ENCODE data around the gene ZDHHC22.

Gene ZDHHC22

GRCh38 chr14:77140359-77141213 lies 1.0 kb downstream of the ZDHHC22 start:
- H3K27me3 ChIP-seq (ENCODE audit: insufficient read depth, poor library complexity, severe bottlenecking): peaks cover 7% of the 10 kb centered on the region
- DNase-seq (ENCODE audit: low read depth in 1 of 2, low spot score in 1 of 2): no peak
- no peak overlapping the region for H3K27ac ChIP-seq (replicated peaks)
- H3K4me3 ChIP-seq (replicated peaks; ENCODE audit: insufficient read depth, low read length): no peak overlapping the region
- TF ChIP-seq SPI1 (IDR thresholded peaks at IDR 0.05; ENCODE audit: borderline replicate concordance, low read depth): no peak
- TF ChIP-seq POLR2AphosphoS5 (IDR thresholded peaks at IDR 0.05; ENCODE audit: low read depth): no peak
- no peak for TF ChIP-seq CTCF (IDR thresholded peaks at IDR 0.05; ENCODE audit: insufficient read depth, low read length)
- TF ChIP-seq REST (IDR thresholded peaks at IDR 0.05; ENCODE audit: insufficient replicate concordance, low read depth): no peak
- no peak for TF ChIP-seq GABPA (IDR thresholded peaks at IDR 0.05; ENCODE audit: low read depth)

- Histone ChIP-seq H3K27me3 (ENCODE audit: insufficient read depth, poor library complexity, severe bottlenecking) (peaks cover 7% of the 10 kb centered on the region), H3K27ac (replicated peaks) (no peak overlapping the region), H3K4me3 (replicated peaks; ENCODE audit: insufficient read depth, low read length) (no peak overlapping the region)
- TF ChIP-seq SPI1 (IDR thresholded peaks at IDR 0.05; ENCODE audit: borderline replicate concordance, low read depth): no peak
- no peak for TF ChIP-seq REST (IDR thresholded peaks at IDR 0.05; ENCODE audit: insufficient replicate concordance, low read depth)
- peak; percentile 25 for TF ChIP-seq CTCF (IDR thresholded peaks at IDR 0.05; ENCODE audit: insufficient read depth, low read length)
- no peak for TF ChIP-seq GABPA (IDR thresholded peaks at IDR 0.05; ENCODE audit: low read depth)
- TF ChIP-seq POLR2AphosphoS5 (IDR thresholded peaks at IDR 0.05; ENCODE audit: low read depth): no peak
- peak in 1 of 2 experiments; percentile 15 for DNase-seq (ENCODE audit: low read depth in 1 of 2, low spot score in 1 of 2)
Observed at GRCh38 chr14:77139540-77140358, 1.8 kb downstream of the ZDHHC22 start.

- DNase-seq (ENCODE audit: low read depth in 1 of 2, low spot score in 1 of 2): no peak
- Histone ChIP-seq H3K27ac (replicated peaks) (no peak overlapping the region), H3K27me3 (ENCODE audit: insufficient read depth, poor library complexity, severe bottlenecking) (peaks cover 7% of the 10 kb centered on the region), H3K4me3 (replicated peaks; ENCODE audit: insufficient read depth, low read length) (no peak overlapping the region)
- no peak for TF ChIP-seq SPI1 (IDR thresholded peaks at IDR 0.05; ENCODE audit: borderline replicate concordance, low read depth)
- TF ChIP-seq POLR2AphosphoS5 (IDR thresholded peaks at IDR 0.05; ENCODE audit: low read depth): no peak
Observed at GRCh38 chr14:77139022-77139421, 2.6 kb downstream of the ZDHHC22 start.

GRCh38 chr14:77133720-77134338 lies 7.8 kb downstream of the ZDHHC22 start:
- Histone ChIP-seq H3K27me3 (ENCODE audit: insufficient read depth, poor library complexity, severe bottlenecking) (no peaks in the 10 kb centered on the region), H3K27ac (replicated peaks) (no peak overlapping the region), H3K4me3 (replicated peaks; ENCODE audit: insufficient read depth, low read length) (no peak overlapping the region)
- DNase-seq (ENCODE audit: low read depth in 1 of 2, low spot score in 1 of 2): peak in 1 of 2 experiments; percentile 41
- TF ChIP-seq GABPA (IDR thresholded peaks at IDR 0.05; ENCODE audit: low read depth) (no peak), REST (IDR thresholded peaks at IDR 0.05; ENCODE audit: insufficient replicate concordance, low read depth) (peak; percentile 95), POLR2AphosphoS5 (IDR thresholded peaks at IDR 0.05; ENCODE audit: low read depth) (no peak)
